ENCODE measurements around the gene UBE2Q1.
A peak's percentile ranks its signal among the peaks of the same experiment; 100 is the strongest.

UBE2Q1 gene

GRCh38 chr1:154577346-154578057 lies 19.0 kb upstream of the UBE2Q1 start:
- no peak for DNase-seq (ENCODE audit: low read depth in 2 of 2)

GRCh38 chr1:154575951-154576566 lies 17.6 kb upstream of the UBE2Q1 start:
- DNase-seq (ENCODE audit: low read depth in 2 of 2), result no peak

GRCh38 chr1:154575147-154575927 lies 16.9 kb upstream of the UBE2Q1 start:
- DNase-seq (ENCODE audit: low read depth in 2 of 2), result no peak

GRCh38 chr1:154574716-154575115 lies 16.3 kb upstream of the UBE2Q1 start:
- DNase-seq (ENCODE audit: low read depth in 2 of 2), result no peak

GRCh38 chr1:154573168-154573510 lies 14.7 kb upstream of the UBE2Q1 start:
- DNase-seq (ENCODE audit: low read depth in 2 of 2), result no peak

GRCh38 chr1:154572468-154573167 lies 14.2 kb upstream of the UBE2Q1 start:
- no peak for DNase-seq (ENCODE audit: low read depth in 2 of 2)

- DNase-seq (ENCODE audit: low read depth in 2 of 2), result no peak
These were observed 13.5 kb upstream of the UBE2Q1 start for GRCh38 chr1:154571964-154572288.

- DNase-seq (ENCODE audit: low read depth in 2 of 2), result no peak
These were observed 12.9 kb upstream of the UBE2Q1 start for GRCh38 chr1:154571244-154571963.

GRCh38 chr1:154568157-154568815 lies 9.8 kb upstream of the UBE2Q1 start:
- no peak for DNase-seq (ENCODE audit: low read depth in 2 of 2)

GRCh38 chr1:154567386-154568156 lies 9.1 kb upstream of the UBE2Q1 start, which contains the start of gene CHRNB2:
TSS of gene CHRNB2 (plus strand) at chr1:154567778. CDS start at chr1:154568045, 267 bp downstream.
- peak; percentile 27 to 47 for DNase-seq (ENCODE audit: low read depth in 2 of 2)

GRCh38 chr1:154565876-154566275 lies 7.4 kb upstream of the UBE2Q1 start:
- DNase-seq (ENCODE audit: low read depth in 2 of 2), result no peak

- DNase-seq (ENCODE audit: low read depth in 2 of 2), result peak; percentile 66 to 80
These were observed 1.1 kb upstream of the UBE2Q1 start for GRCh38 chr1:154559466-154560044.

- peak; percentile 98 to 100 for DNase-seq (ENCODE audit: low read depth in 2 of 2)
These were observed 431 bp upstream of the UBE2Q1 start for GRCh38 chr1:154558720-154559465.

GRCh38 chr1:154557248-154557938 lies 1.1 kb downstream of the UBE2Q1 start:
- DNase-seq (ENCODE audit: low read depth in 2 of 2), result no peak

- DNase-seq (ENCODE audit: low read depth in 2 of 2), result no peak
These were observed 2.0 kb downstream of the UBE2Q1 start for GRCh38 chr1:154556422-154556821.

- DNase-seq (ENCODE audit: low read depth in 2 of 2), result no peak
These were observed 5.1 kb downstream of the UBE2Q1 start for GRCh38 chr1:154553056-154554030.

- no peak for DNase-seq (ENCODE audit: low read depth in 2 of 2)
These were observed 6.4 kb downstream of the UBE2Q1 start for GRCh38 chr1:154552036-154552435.

All from stimulated activated CD4-positive, alpha-beta T cell treated with anti-CD3 and anti-CD28 coated beads, Interleukin-15, amount 100 ng/mL, for 48 hours (primary cell).